ENCODE results near the gene PTPRS.

DNA sequence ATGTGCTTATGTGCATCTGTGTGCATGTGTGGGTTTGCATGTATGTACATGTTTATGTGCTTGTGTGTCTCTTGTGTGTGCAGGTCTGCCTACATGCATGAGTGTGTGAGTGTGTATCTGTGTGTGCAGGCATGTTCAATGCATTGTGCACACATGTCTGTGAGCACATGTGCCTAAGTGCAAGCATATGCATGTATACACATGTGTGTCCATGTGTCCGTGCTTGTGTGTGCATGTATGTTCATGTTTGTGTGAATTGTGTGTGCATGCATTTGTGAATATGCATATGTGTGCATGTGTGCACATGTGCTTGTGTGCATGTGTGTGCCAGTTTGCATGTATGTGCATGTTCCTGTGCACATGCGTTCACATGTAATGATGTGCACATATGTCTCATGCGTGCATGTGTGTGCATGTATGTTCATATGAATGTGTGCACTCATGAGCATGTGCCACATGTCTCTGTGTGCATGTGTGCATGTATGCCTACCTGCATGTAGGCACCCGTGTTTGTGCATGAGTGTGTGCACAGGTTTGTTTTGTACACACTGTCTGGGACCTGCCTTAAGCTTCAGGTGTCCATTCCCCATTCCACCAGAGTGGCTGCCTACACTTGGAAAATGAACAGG, 32.1 kb upstream of the PTPRS start:
- no peak for TF ChIP-seq POLR2A (IDR thresholded peaks at IDR 0.05; ENCODE audit: low read length)
- TF ChIP-seq GATA1 (IDR thresholded peaks at IDR 0.05; ENCODE audit: low read depth, low read length) = no peak
